Activated naive CD4-positive, alpha-beta T cell treated with anti-CD3 and anti-CD28 coated beads for 36 hours (primary cell): Measurements from ENCODE around the gene H3-3A. TPM values are rescaled to one million over a fixed set of nuclear protein-coding genes. Genes with fewer than 3 reads are reported as not detected.
A peak's percentile ranks its signal among the peaks of the same experiment; 100 is the strongest.
"Not testable (repeated sequence)": the region's sequence is repeated elsewhere in the genome, so short reads cannot be mapped to it uniquely, and the experiment has no call there.

ENCODE experiments used
- CTCF ChIA-PET: fragments of 350-600 bp; sonication (Branson Sonifier 250); formaldehyde crosslinking; loops from one replicate; lab custom pipeline; 2021; ENCODE audit warnings: antibody characterized with exemption; lab: Charles Lee
- DNase-seq: peaks from one replicate; pipeline ENCODE4 v3.0.0-alpha.2; 2020
- H3K27ac Mint-ChIP-seq: one replicate; pipeline ENCODE4 v1.8.0; 2021; ENCODE audit warnings: mild to moderate bottlenecking, mixed read lengths
- H3K27me3 Mint-ChIP-seq: one replicate; pipeline ENCODE4 v1.8.0; 2021; ENCODE audit warnings: low read depth, mixed read lengths
- H3K36me3 Mint-ChIP-seq: one replicate; pipeline ENCODE4 v1.8.0; 2021; ENCODE audit warnings: low read depth, mixed read lengths
- H3K4me1 Mint-ChIP-seq: one replicate; pipeline ENCODE4 v1.8.0; 2021; ENCODE audit warnings: low read depth, mixed read lengths
- H3K4me3 Mint-ChIP-seq: one replicate; pipeline ENCODE4 v1.8.0; 2021; ENCODE audit warnings: mild to moderate bottlenecking, moderate library complexity, mixed read lengths
- H3K9me3 Mint-ChIP-seq: one replicate; pipeline ENCODE4 v1.8.0; 2021; ENCODE audit warnings: mixed read lengths
- intact Hi-C: fragments of 100-400 bp; cut with micrococcal nuclease; formaldehyde crosslinking; loops from one replicate; pipeline ENCODE4 v1.15.1; 2023
- total RNA-seq, 2 experiments: library from RNA; stranded (reverse); gene quantifications; one replicate each; pipeline ENCODE4 v1.2.3, GENCODE V29; 2021

The H3-3A gene
- total RNA-seq, 2 experiments from 2014 or later = 325 to 332 TPM

DNA sequence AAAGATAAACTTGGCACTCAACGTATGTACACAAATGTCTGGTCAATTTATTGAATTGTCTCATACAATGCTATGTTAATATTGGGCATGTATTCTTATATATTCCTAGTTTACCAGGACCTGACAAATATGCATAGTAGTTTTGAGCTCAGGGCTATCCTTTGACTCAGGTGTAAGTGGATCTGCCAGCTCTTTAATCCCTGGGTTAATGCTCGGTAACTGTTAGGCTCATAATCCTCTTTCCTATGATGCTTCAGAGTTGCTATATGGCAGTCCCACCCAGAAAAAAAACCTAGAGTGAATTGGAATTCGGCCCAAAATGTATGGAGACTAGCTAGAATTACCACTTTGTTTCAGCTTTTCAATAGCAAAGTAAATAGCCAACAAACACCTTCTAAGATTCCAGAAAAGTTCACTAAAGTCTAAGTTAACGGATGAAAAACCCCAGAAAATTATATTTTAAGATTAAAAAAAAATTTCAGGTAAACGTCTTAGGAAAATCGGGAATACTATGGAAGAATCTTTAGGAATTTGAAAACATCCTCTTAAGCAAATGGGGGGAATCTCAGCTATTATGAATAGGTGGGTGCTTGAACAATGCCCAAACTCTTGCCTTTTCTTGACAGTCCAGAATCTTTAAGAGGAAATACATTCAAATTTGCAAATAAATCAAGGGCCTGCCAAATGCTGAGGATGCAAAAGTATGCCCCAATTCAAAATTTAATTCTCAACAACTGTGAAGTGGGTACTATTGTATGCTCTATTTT is 10.9 kb downstream of the H3-3A start:
- CTCF ChIA-PET = interaction anchor here (0.6 to 1.6 kb wide), 5 partner anchors 8 to 153 kb away, joined by 3 to 13 read pairs (median 4); partner anchors contain the start of gene H3-3A
- no peaks in the 10 kb centered on the region for H3K9me3 Mint-ChIP-seq
- H3K4me3 Mint-ChIP-seq = no peak overlapping the region
- no peak overlapping the region for H3K27ac Mint-ChIP-seq
- no peak for DNase-seq
- H3K4me1 Mint-ChIP-seq = peaks cover 29% of the 10 kb centered on the region
- no peaks in the 10 kb centered on the region for H3K27me3 Mint-ChIP-seq
- peaks cover 31% of the 10 kb centered on the region for H3K36me3 Mint-ChIP-seq
- intact Hi-C loops = no loop called here

DNA sequence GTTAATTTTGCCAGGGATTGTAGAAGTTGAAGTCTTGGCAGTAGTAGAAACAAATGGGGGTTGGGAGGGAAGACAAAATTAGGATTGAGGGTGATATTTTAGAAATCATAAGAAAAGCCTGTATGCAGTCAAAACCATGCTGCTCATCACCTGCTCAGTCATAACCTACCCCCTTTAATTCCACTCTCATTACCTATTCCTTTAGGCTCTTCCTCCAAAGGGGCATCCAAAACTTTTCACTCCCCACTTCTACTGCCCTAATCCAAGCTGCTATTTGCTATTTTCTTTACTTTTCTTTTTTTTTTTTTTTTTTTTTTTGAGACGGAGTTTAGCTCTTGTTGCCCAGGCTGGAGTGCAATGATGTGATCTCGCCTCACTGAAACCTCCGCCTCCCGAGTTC is 11.5 kb downstream of the H3-3A start:
- peak overlapping the region; percentile 0 for H3K27ac Mint-ChIP-seq

DNA sequence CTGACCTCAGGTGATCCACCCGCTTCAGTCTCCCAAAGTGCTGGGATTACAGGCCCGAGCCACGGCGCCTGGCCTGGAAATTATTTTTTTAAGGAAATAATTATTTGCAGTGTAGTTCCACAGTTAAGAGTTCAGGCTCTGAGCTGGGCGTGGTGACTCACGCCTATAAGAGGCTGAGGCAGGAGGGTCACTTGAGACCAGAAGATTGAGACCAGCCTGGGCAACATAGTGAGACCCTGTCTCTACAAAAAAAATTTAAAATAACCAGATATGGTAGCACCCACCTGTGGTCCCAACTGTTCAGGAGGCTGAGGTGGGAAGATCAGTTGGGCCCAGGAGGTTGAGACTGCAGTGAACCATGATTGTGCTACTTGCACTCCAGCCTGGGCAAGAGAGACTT is 13.9 kb downstream of the H3-3A start:
- Mint-ChIP-seq H3K27ac (no peak overlapping the region), H3K4me3 (no peak overlapping the region), H3K9me3 (no peaks in the 10 kb centered on the region), H3K27me3 (no peaks in the 10 kb centered on the region), H3K4me1 (no peaks in the 10 kb centered on the region), H3K36me3 (peaks cover 11% of the 10 kb centered on the region)
- intact Hi-C loops = no loop called here
- DNase-seq = no peak
- CTCF ChIA-PET = interaction anchor here (2.9 kb wide), 1 partner anchor 11 kb away, joined by 11 read pairs; no protein-coding TSS in a partner anchor

More for the DNA sequence above, 11.5 kb downstream of the H3-3A start:
- Mint-ChIP-seq H3K36me3 (peaks cover 26% of the 10 kb centered on the region), H3K9me3 (no peaks in the 10 kb centered on the region), H3K4me3 (no peak overlapping the region), H3K27me3 (no peaks in the 10 kb centered on the region), H3K4me1 (peaks cover 22% of the 10 kb centered on the region)
- intact Hi-C loops = no loop called here
- CTCF ChIA-PET = interaction anchor here (0.6 to 1.6 kb wide), 3 partner anchors 9 kb away, joined by 3 to 13 read pairs (median 7); no protein-coding TSS in a partner anchor
- no peak for DNase-seq

DNA sequence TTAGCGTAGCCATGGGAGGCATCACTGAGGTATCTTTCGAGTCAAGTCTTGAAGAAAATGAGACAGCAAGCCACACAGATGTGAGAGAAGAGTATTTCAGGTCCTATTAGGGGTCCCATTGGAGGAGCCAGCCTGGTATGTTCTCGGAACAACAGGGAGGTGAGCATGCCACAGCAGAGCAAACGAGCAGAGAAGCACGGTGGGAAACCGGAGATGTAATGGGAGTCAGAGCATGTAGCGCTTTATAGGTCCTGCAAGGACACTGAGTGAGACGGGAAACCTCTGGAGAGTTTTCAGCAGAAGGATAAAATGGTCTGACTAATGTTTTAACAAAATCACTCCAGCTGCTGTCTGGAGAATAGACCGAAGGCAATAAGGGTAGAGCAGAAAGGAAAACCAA is 15.9 kb downstream of the H3-3A start:
- H3K4me3 Mint-ChIP-seq = no peak overlapping the region
- H3K4me1 Mint-ChIP-seq = peaks cover 8% of the 10 kb centered on the region
- intact Hi-C loops = no loop called here
- H3K27me3 Mint-ChIP-seq = no peaks in the 10 kb centered on the region
- CTCF ChIA-PET = interaction anchor here (1.1 to 1.2 kb wide), 2 partner anchors 14 to 42 kb away, joined by 3 to 5 read pairs; no protein-coding TSS in a partner anchor
- DNase-seq = no peak
- no peak overlapping the region for H3K27ac Mint-ChIP-seq
- H3K36me3 Mint-ChIP-seq = peaks cover 2% of the 10 kb centered on the region
- H3K9me3 Mint-ChIP-seq = no peaks in the 10 kb centered on the region

DNA sequence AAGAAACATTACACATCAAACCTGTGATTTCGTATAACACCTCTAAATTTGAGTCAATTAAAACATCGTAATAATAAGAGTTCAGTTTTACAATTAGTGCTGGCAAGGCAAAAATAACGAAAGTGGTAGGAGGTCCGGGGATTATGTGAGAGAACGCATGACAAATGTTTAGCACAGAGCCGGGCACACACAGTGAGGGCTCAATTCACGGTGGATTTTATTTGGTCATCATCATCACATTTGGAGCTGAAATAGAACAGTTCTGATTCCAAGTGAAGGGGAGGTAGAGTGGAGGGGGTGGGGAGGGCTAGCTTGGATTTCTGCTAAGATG is 20.0 kb downstream of the H3-3A start:
- Mint-ChIP-seq H3K4me3 (peak overlapping the region; percentile 84), H3K9me3 (no peaks in the 10 kb centered on the region), H3K27ac (no peak overlapping the region), H3K4me1 (peaks cover 8% of the 10 kb centered on the region), H3K36me3 (no peaks in the 10 kb centered on the region), H3K27me3 (no peaks in the 10 kb centered on the region)
- intact Hi-C loops = loop anchor here (2.0 kb wide), 1 partner anchor 18 kb away; no protein-coding TSS in a partner anchor
- CTCF ChIA-PET = interaction anchor here (1.0 to 2.5 kb wide), 4 partner anchors 9 to 35 kb away, joined by 3 to 18 read pairs (median 8); no protein-coding TSS in a partner anchor
- DNase-seq = no peak

DNA sequence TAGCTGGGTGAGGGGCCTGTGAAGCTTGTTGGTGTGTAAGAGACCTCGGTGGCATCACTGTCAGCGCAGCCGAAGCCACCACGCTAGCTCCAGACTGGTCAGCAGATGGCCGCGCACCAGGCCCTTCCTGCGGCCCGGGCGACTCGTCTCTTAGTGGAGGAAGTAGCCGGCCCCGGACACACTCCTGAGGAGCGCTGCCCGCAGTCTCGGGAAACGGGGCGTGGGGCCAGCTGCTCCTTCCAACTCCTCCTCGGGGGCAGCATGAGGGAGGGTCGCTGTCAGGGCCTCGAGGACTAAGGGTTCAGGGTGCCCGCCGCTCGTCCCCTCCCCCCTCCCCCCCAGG is 20.4 kb downstream of the H3-3A start:
- intact Hi-C loops = loop anchor here (1.0 to 2.0 kb wide), 4 partner anchors 13 to 26 kb away; no protein-coding TSS in a partner anchor

DNA sequence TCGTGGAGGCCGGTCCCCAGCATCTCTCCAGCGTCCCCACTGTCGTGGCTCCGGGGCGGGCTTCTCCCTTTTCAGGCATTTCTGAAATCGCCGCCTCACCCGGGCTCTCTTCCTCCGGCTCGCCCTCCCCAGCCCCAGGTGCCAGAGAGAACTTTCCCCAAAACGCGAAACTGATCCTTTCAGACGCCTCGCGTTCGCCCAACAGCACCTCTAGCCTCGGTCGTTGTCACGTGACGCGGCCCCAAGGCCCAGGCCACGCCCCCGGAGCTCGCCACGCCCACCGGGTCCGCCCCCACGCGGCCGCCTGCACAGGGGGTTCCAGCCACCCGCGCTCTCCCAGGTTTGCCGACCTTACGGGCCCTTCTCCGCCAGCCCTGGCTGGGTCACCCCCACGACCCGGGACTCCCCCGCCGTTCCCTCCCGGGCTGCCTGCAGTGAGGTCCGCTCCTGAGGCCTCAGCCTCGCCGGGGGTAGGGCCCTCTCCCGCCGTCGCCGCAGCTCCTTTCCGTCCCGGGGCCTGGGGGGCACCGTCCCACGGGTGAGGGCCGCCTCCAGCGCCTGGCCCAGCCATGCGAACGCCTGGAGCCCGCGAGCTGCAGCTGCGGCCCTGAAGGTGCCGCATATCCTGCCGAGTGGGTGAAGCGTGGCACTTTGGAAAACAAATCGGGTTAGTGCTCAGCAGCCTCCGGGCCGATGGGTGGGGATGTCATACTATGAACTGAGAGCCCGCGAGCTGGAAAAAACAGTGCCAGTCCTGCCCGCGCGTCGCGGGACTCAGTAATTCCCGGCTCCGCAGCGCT is 21.0 kb downstream of the H3-3A start:
- Mint-ChIP-seq H3K27me3 (no peaks in the 10 kb centered on the region), H3K27ac (no peak overlapping the region), H3K36me3 (no peaks in the 10 kb centered on the region), H3K9me3 (no peaks in the 10 kb centered on the region), H3K4me3 (peak overlapping the region; percentile 84), H3K4me1 (peaks cover 8% of the 10 kb centered on the region)
- intact Hi-C loops = loop anchor here (1.0 to 2.0 kb wide), 4 partner anchors 13 to 26 kb away; no protein-coding TSS in a partner anchor
- peak; percentile 89 for DNase-seq
- CTCF ChIA-PET = interaction anchor here (0.7 to 2.5 kb wide), 9 partner anchors 10 to 114 kb away, joined by 3 to 18 read pairs (median 3); partner anchors contain the start of gene H3-3A

More for the DNA sequence above, 20.4 kb downstream of the H3-3A start:
- Mint-ChIP-seq H3K4me3 (peak overlapping the region; percentile 84), H3K9me3 (no peaks in the 10 kb centered on the region), H3K27me3 (no peaks in the 10 kb centered on the region), H3K27ac (no peak overlapping the region), H3K36me3 (no peaks in the 10 kb centered on the region), H3K4me1 (peaks cover 8% of the 10 kb centered on the region)
- CTCF ChIA-PET = interaction anchor here (1.0 to 2.5 kb wide), 7 partner anchors 9 to 114 kb away, joined by 3 to 18 read pairs (median 3); partner anchors contain the start of gene H3-3A
- DNase-seq = no peak

DNA sequence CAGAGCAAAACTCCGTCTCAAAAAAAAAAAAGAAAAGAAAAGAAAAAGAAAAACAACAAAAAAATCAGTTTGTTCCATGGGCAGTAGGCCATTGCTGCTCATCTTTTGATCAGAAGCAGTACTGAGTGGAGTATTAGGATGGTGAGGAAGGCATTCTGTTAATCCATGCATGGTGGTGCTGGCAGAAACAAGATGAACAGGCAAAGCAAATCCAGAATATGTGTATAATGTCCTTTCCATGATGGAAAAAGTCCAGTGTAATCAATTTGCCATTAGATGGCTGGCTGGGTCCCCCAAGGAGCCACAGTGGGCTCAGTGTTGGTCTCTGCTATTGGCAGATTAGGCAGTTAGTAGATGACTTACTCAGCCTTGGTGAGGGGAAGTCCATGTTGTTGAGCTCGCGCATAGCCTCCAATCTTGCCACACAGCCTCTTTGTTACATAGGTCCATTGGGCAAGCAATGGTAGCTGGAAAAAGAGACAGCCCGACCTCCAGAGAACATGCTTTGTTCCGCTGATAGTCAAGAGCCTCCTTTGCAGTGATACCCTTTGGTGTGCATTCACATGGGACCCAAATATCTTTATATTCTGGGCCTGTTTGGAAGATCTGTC is 23.3 kb downstream of the H3-3A start:
- CTCF ChIA-PET = interaction anchor here (1.0 kb wide), 1 partner anchor 35 kb away, joined by 4 read pairs; no protein-coding TSS in a partner anchor
- intact Hi-C loops = no loop called here
- Mint-ChIP-seq H3K9me3 (no peaks in the 10 kb centered on the region), H3K4me1 (peaks cover 8% of the 10 kb centered on the region), H3K27ac (no peak overlapping the region), H3K36me3 (no peaks in the 10 kb centered on the region), H3K27me3 (no peaks in the 10 kb centered on the region), H3K4me3 (no peak overlapping the region)
- no peak for DNase-seq

DNA sequence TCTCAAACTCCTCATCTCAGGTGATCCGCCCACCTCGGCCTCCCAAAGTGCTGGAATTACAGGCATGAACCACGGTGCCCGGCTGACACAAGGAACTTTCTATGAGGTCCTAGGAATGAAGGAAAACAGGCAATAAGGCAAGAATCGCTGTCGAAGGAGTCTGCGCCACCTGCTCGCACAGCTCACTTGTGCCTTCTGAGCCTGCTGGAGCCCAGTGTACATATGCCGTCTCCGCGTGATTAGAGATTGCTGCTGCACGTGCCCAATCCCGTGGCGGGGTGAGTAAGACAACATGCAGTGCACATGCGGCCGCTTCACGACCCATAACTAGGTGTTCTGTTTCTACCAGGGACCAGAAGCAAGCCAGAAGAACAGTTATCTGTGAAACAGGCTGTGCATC is 24.3 kb downstream of the H3-3A start:
- H3K36me3 Mint-ChIP-seq = no peaks in the 10 kb centered on the region
- no peaks in the 10 kb centered on the region for H3K9me3 Mint-ChIP-seq
- no peak for DNase-seq
- H3K27ac Mint-ChIP-seq = no peak overlapping the region
- no peak overlapping the region for H3K4me3 Mint-ChIP-seq
- intact Hi-C loops = no loop called here
- CTCF ChIA-PET = no interaction called here
- H3K4me1 Mint-ChIP-seq = peaks cover 8% of the 10 kb centered on the region
- no peaks in the 10 kb centered on the region for H3K27me3 Mint-ChIP-seq

DNA sequence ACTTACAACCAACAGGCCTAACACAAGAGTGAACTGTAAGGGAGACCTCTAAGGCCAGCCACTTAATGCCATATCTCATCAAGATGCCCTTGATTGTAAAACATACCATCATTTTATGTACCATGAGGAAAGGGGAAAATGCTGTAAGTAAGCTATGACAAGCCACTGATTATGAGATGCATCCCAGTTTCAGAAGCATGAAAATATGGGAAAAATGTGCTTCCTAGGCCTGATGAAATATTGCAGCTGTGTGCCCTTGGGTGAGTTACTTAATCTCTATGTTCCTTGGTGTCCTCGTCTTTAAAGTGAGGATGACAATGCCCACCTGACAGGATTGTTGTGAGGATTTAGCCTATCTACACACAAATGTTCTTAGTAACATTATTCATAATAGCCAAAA is 28.9 kb downstream of the H3-3A start:
- no peak overlapping the region for H3K4me3 Mint-ChIP-seq
- H3K4me1 Mint-ChIP-seq = no peaks in the 10 kb centered on the region
- no peaks in the 10 kb centered on the region for H3K27me3 Mint-ChIP-seq
- no peak for DNase-seq
- intact Hi-C loops = no loop called here
- no peak overlapping the region for H3K27ac Mint-ChIP-seq
- CTCF ChIA-PET = interaction anchor here (0.8 to 3.0 kb wide), 2 partner anchors 12 to 27 kb away, joined by 3 to 10 read pairs; no protein-coding TSS in a partner anchor
- H3K9me3 Mint-ChIP-seq = no peaks in the 10 kb centered on the region
- no peaks in the 10 kb centered on the region for H3K36me3 Mint-ChIP-seq

DNA sequence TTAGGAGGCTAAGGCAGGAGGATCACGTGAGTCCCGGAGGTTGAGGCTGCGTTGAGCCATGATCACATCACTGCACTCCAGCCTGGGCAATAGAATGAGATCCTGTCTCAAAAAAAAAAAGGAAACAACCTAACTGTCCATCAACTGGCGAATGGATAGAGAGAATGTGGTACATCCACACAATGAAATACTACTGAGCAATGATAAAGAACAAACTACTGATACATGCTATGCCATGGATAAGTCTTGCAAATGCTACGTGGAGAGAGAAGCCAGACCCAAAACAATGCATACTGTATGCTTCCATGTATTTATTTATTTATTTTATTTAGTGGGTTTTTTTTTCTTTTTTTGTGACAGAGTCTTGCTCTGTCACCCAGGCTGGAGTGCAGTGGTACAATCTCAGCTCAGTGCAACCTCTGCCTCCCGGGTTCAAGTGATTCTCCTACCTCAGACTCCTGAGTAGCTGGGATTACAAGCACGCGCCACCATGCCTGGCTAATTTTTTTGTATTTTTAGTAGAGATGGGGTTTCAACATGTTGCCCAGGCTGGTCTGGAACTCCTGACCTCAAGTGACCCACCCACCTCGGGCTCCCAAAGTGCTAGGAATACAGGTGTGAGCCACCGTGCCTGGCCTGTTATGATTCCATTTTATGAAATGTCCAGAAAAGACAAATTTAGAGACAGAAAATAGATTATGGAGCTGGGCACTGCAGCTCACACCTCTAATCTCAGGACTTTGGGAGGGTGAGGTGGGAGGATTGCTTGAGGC is 29.7 kb downstream of the H3-3A start:
- intact Hi-C loops, H3K27ac Mint-ChIP-seq: not testable (repeated sequence)

More for the DNA sequence above, 29.7 kb downstream of the H3-3A start:
- not testable (repeated sequence) for H3K27me3 Mint-ChIP-seq, DNase-seq, H3K9me3 Mint-ChIP-seq, H3K36me3 Mint-ChIP-seq, H3K4me1 Mint-ChIP-seq, H3K4me3 Mint-ChIP-seq
- CTCF ChIA-PET = interaction anchor here (1.4 kb wide), 1 partner anchor 30 kb away, joined by 3 read pairs; the partner anchor contains the start of gene H3-3A
